Amniotic stem cell (primary cell): ENCODE measurements around the gene SH3GLB1.
"Not testable (repeated sequence)": the region's sequence is repeated elsewhere in the genome, so short reads cannot be mapped to it uniquely, and the experiment has no call there.

Experiments
- DNase-seq: peaks from one replicate; lab custom pipeline; 2025; lab: John Stamatoyannopoulos, UW

The SH3GLB1 gene

GRCh38 chr1:86704458-86704971, at the start of gene SH3GLB1:
TSS of gene SH3GLB1 (plus strand) at chr1:86704576. CDS start at chr1:86704900, 324 bp downstream.
- DNase-seq = peak; percentile 93

- DNase-seq = not testable (repeated sequence)
Observed at GRCh38 chr1:86658381-86658780, 46.0 kb upstream of the SH3GLB1 start.

DNA sequence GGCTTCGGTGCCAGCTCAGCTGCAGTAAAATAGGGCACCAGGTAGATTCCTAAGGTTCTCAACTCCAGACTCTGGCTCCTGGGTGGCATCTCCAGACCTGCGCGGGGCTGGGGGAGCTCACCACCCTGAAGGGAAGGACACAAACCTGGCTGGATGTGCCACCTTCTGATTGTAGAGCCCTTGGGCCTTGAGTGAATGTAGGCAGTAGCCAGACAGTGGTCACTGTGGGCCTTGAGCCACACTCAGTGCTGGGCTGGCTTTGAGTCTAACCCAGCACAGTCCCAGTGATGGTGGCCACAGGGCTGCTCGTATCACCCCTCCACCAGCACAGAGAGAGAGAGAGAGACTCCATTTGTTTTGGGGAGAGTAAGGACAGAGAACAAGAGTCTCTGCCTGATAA, 38.0 kb upstream of the SH3GLB1 start:
- DNase-seq = no peak

DNA sequence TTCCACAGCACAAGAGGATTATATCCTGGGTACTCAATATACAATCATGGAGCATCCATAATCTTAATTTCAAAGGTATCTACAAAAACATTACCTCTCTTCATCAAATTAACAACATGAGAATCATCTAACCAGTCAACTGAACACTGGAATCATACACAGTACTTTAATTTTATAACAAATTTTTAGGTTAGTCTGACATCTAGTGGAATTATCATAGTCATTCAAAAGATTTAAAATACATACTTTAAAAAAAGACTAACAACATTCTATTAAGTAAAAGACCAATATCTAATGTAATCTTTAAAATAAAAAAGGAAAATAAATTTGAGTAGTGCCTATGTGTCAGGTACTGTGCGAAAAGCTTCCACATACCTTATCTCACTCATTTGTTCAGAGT, 16.8 kb upstream of the SH3GLB1 start:
- no peak for DNase-seq

GRCh38 chr1:86692641-86693040, 11.7 kb upstream of the SH3GLB1 start:
- no peak for DNase-seq

DNA sequence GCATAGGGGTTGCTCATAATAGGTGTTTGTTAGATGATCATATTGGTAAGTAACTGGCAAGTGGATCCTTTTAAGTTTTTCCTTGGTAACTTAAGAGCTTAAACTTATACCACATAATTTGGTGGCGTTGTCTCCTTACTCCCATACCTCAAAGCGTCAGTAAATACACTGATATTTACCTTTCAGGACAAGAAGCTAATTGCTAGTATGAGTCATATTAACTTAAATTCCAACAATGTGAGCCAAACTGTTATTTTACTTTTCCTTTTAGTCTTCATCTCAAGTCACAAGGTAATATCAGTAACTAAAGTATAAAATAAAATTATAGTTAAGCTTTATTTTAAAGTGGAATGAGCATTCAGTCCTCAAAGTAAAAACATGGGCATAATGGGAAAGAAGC, 9.0 kb upstream of the SH3GLB1 start:
- no peak for DNase-seq

GRCh38 chr1:86696522-86696921, 7.9 kb upstream of the SH3GLB1 start:
- DNase-seq = peak; percentile 20

GRCh38 chr1:86699186-86699585, 5.2 kb upstream of the SH3GLB1 start:
- DNase-seq = no peak

GRCh38 chr1:86701731-86702130, 2.6 kb upstream of the SH3GLB1 start:
- DNase-seq = no peak

GRCh38 chr1:86702954-86703494, 1.4 kb upstream of the SH3GLB1 start:
- not testable (repeated sequence) for DNase-seq

DNA sequence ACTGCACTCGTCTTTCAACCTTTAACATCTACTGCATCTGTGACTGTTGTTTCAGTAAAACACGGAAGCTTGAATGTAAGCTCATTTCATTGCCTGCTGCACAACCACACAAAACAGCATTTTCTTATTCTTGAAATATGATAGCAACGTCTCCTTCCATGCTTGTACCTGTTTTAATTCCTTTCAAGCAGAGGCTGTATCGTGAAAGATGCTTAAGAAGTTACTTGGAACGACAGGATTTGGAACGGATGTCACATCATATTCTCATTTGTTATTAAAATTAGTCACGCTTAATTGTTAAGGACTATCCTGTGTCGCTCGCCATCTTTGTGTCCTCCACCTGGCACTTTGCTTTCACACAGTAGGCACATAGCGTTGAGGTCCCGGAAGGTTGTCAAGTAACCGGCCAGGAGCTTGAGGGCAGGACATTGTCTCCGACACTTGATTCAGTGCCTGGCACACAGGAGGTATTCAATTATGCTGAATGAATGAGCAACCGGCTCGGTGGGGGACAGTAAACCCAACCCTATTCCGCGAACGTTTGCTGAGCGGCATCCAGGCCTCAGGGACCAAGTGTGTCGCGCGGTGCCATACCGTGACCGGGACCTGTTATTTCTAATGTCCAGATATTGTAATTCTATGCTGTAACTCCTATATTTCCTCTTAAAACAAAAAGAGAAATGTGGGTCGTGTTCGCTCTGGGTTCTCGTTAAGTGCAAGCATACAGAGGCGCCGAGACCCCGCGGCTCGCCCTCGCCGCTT, 499 bp upstream of the SH3GLB1 start:
- DNase-seq = no peak

DNA sequence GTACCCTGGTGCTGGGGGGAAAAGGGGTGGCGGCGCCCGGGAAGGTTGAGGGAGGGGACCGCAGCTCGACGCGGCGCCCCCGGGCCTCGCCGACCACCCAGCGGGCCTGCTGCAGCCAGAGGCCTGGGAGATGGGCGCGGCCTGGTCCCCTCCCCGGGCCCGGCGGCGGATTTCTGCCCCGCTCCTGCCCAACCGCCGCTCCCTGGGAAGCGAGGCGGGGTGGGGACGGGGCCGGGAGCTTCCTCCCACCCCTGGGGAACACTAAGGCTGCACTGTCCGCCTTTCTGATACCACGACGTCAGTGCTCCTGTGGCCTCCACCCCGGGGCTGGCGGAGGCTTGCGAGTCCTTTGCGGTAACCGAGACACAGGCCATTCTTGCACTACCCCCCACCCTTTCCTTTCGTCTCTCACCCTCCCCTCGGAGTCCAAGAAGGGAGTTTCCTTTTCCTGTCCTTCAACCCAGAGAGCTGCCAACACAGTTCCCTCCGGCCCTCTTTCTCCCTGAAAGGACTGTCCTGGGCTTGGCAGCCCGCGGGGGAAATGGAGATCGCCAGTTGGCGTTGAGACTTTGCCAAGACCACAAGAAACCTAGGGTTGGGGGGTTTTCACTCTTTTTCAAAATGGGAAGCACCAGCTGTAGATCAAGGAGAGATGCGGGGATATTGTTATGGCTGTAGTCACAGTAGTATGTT, 742 bp downstream of the SH3GLB1 start:
- DNase-seq = peak; percentile 22

DNA sequence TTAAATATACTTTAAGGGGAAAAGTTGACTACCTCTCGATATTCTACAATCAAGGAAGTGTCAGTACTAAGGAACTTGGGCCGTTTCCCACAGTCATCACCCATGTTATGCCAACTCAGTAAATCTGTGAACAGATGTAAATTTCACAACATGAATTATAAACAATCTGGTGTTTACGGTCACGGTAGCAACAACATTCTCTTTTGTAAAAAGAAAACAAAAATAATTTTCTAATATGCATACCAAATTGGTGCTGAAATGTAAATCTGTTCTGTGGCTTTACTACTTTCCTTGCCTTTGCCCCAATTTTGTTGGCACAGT, 1.2 kb downstream of the SH3GLB1 start:
- DNase-seq = no peak

- DNase-seq = no peak
Observed at GRCh38 chr1:86706018-86706635, 1.8 kb downstream of the SH3GLB1 start.

GRCh38 chr1:86708920-86709319, 4.5 kb downstream of the SH3GLB1 start:
- no peak for DNase-seq

DNA sequence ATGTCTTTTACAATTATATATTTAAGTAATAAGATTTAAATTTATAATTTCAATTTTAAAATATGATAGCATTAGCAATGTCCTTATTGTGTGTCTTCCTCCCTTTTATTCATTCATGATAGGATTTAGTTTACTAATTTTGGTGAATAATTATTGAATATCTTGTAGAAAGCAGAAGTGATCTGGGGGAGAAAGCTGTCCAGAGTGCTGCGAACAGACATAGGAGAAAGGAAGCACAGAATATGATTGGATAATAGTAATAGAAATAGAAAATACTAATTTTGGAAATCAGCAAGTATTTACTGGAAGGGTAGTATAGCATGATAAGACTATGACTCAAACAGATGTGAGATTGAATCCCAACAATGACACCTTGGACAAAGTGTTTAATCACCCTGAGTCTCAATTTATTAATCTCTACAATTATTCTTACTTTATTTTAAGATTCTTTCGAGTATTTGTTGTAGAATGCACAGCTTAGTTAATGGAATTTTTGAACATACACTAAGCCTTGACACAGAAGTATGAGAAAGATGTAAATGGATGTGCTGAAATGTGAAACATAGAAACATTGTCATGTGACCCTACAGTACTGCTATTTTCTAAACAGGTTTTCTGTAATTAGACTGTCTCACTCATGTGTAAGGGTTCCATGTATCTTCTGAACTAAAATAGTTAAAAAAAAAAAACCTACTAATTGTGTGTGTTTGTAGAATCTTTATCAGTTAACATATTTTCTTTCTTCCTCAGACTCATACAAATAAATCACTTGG, 7.9 kb downstream of the SH3GLB1 start:
- no peak for DNase-seq

GRCh38 chr1:86713477-86713876, 9.1 kb downstream of the SH3GLB1 start:
- DNase-seq = no peak

DNA sequence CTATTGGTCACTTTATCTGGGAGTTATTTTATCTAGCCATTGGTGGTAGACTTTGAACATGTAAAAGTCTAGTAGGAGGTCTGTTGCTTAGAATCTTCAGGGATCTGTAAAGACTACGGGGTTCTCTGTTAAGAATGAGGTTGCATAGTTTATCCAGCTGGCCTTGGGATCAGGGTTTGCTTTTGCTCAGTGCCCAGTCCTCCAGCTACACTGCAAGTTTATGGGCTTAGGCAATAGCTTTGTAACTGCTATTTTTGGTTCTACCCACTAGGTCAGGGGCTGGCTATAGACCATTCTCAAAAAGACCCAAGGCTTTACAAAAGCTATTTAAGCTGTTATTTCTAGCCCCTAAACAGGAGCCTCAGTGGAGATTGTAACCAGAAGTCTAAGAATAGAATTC, 9.8 kb downstream of the SH3GLB1 start:
- no peak for DNase-seq

GRCh38 chr1:86714561-86715244, 10.3 kb downstream of the SH3GLB1 start:
- DNase-seq = no peak

DNA sequence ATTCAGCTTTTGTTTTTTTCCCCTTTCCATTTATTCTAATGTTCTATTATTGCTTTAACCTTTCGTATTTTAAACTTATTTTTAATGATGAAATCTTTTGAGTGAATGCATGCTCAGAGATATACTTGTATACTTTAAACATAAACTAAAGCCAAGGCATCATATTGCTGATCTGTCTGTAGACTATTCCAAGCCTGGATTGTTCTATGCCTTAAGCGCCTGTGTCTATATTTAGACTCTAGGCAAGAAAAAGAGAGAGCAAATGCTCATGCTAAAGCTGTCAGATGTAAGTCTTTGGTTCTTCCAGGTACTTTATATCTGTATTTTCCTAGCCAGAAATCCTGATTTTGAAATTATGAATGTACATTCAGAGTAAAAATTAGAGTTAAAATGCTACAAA, 14.4 kb downstream of the SH3GLB1 start:
- no peak for DNase-seq

GRCh38 chr1:86731416-86731815, 27.0 kb downstream of the SH3GLB1 start:
- no peak for DNase-seq
